Fibroblast of peridontal ligament (primary cell): ENCODE measurements around the gene UBIAD1.

Source experiments
- DNase-seq: peaks from one replicate; pipeline ENCODE4 v3.0.0-alpha.2; 2010; ENCODE audit errors: extremely low read depth

The UBIAD1 gene

DNA sequence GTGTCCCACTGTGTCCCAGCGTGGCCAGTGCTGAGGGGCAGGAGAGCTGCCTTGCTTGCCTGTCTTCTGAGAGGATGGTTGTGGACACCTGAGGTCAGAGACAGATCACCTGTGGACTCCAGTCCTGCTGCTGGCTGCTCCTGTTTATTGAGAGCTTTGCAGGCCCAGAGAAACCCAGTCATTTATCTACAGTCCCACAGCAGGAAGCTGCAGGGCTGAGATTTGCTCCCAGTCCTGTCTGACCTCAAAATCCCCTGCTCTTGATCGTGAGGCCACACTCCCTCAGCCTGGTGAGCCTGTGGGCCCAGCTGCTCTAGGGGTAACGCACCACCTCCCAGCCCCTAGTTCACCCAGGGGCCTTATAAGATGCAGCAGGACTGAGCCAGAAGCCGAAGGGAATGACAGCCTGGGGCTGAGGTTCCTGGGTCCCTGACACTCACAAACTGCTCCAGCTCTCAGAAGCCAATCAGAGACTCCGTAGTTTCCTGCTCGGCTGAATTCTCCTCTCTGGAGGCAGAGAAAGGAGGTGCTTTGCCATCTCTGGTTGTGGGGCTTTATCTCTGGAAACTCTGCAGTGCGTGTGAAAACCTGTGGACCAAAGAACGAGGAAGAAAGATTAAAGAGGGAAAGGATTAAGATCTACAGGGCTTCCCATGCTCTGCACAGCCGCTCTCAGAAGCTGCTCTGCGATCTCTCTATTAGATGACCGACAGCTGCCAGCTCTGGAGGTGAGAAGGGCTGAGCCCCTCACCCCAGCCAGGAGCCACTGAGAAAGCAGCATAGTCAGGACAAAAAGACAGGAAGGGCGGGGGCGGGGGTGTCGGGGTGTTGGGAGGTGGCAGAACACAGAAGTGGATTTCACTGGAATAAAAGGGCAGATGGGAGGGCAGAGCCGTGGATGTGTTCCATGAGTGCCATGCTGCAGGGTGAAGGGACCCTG, 39.1 kb downstream of the UBIAD1 start:
- no peak for DNase-seq

DNA sequence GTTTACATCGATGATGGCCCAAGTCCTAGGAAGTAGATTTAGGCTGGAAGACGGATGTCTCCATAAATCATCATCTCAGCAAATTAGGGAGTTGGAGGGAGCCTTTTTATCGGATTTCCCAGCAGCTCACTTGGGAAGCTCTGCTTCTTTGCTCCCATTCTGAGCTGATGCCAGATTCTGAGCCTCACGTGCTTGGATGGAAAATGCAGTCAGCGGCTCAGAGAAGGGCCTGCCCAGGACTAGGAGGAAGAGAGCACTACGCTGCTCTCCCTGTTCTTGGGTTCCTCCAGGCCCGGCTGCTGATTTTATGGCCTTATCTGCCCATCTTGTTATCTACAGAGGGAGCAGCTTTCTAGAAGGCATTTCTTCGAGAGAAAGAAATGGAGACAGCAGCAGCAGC, 42.0 kb downstream of the UBIAD1 start:
- no peak for DNase-seq

DNA sequence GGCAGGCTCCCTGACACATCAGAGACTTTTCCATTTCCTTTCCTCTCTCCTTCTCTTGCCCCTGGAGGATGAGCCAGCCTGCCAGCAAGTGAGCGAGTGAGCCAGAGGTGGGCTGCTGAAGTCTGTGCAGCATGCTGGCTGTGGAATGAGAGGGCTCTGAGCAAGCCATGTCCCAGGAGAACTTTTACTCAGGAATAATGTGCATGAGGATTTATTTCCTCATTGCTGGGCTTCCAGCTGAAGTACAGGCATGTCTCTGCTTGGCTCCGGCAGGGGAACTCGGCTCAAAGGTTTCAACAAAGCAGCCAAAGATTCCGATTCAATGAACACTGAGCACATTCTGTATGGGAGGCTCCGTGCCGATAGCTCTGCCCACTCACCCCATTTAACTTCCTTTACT, 43.7 kb downstream of the UBIAD1 start:
- peak; percentile 72 for DNase-seq

DNA sequence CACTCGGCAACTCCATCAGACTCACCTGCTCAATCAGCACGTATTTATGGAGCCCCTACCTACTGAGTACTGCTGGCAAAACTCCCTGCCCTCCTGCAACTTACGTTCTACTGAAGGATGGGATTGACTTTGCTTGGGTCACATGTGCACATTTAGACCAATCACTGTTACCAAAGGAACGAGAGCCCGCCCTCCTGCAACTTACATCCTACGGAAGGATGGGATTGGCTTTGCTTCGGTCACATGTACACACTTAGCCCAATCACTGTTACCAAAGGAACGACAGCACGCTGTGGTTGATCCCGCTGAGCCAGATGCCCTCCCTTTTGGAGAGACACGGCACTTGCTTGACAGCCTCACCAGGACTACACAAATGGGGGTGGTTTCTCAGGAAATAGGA, 46.0 kb downstream of the UBIAD1 start:
- DNase-seq: no peak

DNA sequence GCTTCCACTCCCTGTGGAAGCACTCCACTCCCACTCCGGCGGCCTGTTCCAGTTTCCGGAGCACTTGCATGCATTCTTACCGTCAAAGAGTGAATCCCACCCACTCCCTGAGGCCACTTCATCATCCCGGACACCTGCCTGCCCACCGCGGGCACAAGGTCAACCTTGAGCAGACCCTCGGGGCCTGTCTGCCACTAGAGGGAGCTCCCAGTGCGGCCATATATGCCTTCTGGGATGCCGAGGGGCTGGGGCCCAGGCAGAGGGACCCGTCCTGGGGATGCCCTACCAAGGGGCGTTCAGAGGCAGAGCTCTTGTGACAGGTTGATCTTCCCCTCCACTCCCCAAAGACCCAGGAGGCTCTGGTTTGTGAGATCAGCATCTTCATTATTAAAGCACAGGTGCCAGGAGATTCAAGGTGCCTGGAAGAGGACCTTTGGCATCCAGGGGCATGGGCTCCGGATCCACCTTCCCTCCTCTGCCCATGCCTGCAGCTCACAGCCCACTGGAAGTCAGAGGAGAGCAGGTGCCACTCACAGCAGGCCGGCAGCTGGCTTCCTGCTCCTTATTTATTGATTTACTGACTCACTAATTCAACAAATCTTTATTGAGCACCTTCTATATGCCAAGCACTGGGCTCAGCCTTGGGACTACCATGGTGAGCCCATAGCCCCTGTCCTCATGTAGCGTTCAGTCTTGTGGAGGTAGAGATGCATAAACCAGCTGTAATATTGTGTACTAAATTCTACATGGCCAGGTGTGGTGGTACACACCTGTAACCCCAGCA, 47.3 kb downstream of the UBIAD1 start:
- DNase-seq: no peak

DNA sequence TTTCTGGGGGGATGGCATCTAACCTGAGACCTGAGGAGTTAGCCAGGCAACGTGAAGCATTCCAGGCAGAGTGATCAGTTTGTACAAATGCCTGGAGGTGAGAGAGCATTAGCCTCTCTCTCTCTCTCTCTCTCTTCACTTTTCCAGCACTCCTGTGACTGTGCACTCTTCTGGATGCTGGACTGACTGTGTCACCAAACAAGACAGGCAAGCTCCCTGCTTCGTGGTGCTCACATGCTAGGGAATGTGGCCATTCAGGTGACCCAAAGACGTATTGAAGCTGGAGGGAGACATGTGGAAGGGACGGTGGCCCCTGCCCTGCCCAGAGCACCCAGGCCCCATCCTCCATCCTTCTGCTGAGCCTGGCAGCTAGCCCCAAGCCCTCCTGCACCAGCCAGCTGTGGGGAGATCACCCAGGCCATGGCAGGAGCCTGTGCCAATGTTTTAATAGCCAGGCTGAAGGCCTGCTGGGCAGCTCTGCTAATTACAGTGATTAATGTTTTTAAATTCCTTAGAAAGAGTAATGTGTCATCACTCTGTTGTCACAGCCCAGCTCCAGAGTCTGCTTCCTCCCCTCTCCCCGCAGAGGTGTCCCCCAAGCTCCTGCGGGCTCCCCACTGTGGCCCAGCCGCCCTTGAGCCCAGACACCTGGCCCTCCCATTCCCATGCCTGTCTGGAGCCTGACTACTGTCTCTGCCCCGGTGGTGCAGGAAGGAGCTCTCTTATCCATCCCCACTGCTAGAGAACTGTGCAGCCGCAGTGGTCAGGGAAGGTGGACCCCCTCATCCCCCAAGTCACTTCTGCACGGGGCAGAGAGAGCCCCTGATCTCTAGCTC, 48.9 kb downstream of the UBIAD1 start:
- no peak for DNase-seq

DNA sequence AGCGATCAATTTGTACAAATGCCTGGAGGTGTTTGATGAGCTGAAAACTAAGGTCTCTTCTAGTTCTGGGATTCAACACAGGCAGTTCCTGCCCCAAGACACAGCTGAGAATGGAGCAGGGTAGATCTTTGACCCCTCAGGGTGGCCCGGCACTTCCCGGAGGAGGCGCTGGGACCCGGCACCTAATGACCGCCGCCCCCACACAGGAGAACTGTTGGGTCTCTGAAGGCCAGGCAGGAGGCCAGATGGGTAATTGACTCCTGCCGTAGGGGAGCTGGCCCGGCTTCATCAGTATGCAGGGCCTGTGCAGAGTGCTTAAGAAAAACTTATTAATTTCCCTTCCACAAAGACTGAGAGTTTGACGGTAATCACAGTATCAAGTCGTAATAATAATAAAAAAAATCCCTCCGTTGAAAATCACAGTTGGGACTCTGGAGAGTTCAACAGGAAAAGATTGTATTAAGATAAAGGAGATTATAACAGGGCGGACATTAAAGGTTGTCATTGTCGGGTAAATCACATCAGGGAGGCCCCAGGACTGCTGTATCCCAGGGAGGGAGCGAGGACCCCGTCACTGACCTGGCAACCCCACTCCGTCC, 51.7 kb downstream of the UBIAD1 start:
- no peak for DNase-seq

DNA sequence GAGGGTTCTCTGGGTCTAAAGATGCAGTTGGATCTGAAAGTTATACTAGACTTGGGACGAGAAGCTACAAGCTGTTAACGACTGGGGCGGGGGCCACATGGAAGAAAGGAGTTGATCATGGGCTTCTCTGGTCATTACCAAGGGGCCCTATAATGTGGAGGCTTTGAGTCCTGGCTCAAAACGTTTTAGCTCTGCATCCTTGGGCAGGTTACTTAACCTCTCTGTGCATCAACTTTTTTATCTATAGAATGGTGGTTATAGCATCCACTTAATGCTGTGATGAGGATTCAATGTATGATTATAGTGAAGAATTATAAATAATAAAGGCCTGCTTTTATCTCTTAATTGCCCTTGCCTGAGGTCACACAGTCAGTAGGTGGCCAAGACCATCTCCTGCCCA, 53.1 kb downstream of the UBIAD1 start:
- no peak for DNase-seq

DNA sequence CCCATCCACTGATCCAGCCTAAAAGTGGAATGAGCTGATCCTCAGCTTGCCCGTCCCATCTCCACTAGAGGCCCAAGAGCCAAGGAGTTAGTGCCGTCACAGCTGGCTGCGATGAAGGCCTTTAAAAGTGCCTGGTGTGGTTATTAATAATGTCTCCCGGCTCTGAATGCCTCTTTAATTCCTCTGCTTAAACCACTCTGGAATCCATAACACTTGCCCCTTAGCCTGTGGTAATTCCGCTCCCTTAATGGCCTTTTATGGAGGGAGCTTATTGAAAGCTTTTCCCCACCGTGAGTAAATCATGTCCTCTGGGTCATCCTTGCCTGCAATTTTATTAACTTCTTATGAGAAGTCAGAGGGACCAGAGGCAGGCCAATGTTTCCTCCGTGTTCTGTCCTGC, 55.4 kb downstream of the UBIAD1 start:
- no peak for DNase-seq

DNA sequence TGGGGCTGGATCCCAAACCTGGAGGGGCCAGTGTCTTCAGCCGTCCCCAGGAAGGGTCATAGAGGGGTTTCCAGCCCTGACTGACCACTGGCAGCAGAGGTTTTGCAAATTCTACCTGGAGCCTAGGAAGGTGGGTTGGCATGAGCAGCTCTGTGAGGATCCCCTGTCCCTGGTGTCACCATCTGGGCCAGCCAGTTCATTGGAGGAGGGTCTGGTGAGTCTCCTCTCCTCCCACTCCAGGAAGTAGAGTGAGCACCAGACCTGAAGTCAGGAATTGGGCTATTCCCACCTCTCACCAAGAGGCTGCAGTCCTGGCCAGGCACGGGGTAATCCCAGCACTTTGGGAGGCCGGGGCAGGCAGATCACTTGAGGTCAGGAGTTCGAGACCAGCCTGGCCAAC, 57.4 kb downstream of the UBIAD1 start:
- DNase-seq: no peak

DNA sequence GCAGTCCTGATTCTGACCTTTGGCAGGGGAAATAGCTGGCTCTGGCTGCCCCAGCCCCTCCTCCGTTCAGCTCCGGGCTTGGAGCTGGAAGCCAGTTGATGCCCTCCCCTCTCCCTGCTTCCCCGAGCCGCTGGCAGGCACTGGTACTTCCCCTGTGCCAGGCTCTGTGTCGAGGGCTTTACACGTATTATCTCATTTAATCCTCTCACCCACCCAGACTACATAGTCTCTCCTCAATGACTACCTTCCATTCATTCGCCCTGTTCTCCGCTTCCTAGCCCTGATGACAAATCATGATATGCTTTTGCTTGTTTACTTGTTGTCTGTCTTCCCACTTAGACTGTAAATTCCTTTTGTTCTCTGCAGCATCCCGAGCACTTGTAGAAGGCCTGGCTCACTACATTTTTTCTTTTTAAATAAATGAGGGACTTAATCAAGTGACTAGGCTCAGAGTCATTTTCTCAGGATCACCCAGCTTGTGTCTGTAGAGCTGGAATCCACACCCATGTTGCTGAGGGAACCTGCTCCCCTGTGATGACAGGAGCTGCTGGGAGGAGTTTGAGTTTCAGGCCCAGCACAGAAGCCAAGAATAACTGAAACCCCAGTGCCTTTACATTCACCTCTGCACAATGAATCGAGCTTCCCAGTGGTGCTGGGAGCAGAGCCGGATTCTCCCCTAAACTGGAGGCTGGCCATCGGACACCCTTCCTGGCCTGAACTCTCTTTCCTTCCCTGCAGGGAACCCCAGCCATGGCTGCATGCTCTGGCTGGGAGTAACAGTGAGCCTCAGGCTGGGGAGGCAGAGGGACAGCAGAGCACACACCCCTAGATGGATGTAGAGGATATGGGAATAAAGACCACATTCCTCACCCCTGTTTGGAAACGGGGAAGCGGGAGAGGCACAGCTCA, 58.3 kb downstream of the UBIAD1 start:
- DNase-seq: no peak

DNA sequence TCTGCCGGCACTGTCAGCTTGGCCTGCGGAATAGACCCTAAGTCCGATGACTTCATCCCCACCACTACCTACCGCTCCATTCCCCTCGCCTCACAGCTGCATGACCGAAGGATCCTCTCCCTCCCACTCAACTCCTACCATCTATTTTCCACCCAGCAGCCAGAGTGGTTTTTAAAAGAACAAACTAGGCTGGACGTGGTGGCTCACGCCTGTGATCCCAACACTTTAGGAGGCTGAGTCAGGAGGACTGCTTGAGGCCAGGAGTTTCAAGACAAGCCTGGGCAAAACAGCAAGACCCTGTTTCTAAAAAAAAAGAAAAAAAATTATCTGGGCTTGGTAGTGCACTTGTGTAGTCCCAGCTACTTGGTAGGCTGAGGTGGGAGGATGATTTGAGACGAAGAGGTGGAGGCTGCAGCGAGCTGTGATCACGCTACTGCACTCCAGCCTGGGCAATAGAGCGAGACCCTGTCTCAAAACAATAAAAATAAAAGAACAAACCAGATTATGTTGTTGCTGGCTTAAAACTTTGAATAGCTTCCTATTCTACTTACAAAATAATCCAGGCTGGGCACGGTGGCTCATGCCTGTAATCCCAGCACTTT, 59.0 kb downstream of the UBIAD1 start:
- DNase-seq: no peak

DNA sequence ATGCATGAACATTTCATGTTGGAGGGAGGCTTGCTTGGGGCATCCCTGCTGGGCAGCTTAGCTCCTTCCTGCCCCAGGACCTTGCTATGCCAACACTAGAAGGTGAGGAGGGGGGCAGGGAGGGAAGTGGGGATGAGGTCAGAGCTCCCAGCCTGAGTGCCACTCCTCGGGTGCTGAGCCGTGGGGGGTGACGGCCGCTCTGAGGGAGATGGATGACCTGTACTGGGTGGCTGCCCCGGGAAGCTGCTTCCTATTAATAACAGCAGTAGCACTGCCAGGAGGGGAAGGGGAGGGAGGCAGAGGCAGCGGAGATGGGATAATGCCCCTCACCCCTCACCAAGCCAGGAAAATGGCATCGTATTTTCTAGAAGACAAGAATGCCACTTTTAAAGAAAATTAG, 60.6 kb downstream of the UBIAD1 start:
- DNase-seq: no peak

DNA sequence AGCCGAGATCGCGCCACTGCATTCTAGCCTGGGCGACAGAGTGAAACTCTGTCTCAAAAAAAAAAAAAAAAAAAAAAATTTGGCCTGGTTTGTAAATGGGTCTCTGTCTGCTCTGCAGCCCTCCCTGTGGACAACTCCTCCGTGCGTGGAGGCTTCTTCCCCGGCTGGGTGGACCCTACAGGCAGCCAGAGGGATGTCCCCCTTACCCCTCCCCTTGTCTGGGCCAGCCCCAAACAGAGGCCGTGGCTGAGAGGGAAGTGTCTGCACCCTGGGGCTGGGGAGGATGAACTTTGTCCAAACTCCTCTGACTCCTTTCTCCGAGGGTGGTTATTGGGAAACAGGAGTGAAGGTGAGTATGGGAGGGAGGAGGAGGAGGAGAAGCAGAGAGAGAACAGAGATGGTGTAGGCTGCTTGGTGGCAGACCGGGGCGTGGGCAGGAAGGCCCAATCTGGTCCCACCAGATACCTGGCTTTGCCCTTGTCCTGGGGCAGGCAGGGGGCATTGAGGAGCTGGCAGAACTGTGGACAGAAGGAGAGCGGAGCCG, 61.3 kb downstream of the UBIAD1 start:
- no peak for DNase-seq

DNA sequence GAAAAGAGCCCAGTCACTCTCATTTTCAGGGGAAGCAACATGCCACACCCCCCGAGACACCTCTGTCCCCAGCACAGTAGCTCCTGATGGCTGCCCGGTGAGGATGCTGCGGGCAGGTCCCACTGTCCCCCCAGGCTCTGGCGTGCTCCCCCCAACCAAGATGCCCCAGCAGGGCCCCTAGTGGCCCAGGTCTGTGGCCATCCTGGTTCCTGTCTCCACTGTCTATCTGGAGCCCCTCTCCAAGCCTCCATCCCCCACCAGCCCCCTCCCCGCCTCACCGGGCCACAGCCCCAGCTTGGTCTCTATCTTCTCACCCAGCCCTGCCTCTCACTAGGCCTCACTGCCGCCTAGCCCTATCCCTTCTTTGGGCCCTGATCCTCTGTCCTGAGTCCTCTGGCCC, 61.8 kb downstream of the UBIAD1 start:
- DNase-seq: no peak

DNA sequence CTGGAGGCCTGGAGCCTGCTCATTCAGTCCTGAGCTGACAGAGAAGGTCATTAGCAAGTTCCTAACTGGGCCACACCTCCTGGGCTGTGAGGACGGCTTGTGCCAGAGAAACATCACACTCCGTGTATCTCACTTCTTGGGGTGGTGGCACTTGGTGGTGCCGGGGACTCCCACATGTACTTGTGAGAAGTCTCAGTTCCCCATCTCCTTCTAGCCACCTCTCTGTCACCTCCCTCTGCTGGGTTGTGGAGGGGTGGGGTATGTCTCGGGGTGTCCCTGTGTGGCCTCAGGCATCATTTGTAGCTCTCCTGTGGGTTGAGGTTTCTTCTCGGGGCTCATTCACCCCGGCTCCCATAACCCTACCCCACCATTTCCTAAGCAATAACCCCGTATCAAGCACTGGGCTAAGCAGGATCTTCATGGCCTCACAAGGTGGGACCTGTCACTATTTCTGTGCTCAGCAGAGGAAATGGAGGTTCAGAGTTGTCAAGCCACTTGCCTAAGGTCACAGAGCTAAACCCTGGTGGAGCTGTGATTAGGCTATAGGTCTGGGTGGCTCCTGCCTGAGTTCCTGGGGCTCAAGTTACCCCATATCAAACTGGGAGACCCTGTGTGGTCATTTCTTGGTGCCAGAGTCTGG, 62.5 kb downstream of the UBIAD1 start:
- DNase-seq: no peak

DNA sequence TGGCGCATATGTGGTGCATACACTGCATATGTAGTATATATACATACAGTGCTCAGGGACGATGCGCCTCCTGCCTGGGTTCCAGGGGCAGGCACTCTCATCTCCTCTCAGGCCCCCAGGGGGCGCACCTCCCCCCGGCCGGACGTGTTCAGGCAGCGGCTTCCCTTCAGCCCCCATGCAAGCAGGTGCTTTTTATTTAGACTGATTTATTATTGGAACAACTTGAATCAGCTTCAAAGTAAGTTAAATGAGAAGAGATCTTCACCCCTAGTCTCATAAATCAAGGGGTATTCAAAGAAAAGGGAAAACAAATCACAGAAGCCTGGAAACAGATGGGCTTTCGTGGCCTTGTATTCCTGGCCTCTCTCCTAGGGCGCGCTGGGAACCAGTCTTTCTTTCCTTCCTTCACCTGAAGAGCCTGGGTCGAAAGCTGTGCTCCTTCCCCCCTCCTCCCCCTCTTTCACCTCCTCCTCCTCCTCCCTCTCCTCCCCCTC, 64.6 kb downstream of the UBIAD1 start:
- no peak for DNase-seq
